Measurements from ENCODE around the gene ARPC1A. TPM values are rescaled to one million over a fixed set of nuclear protein-coding genes. Genes with fewer than 3 reads are reported as not detected.
"Not testable (repeated sequence)": the region's sequence is repeated elsewhere in the genome, so short reads cannot be mapped to it uniquely, and the experiment has no call there.

The ARPC1A gene
- total and polyA plus RNA-seq, 12 donors, result 93.1 to 213 (median 134) TPM

GRCh38 chr7:99352247-99352646, 26.5 kb downstream of the ARPC1A start:
- DNase-seq (no peak), ATAC-seq (no peak)
- Histone ChIP-seq H3K27me3 (no peaks in the 10 kb centered on the region), H3K27ac (no peak overlapping the region), H3K4me1 (no peaks in the 10 kb centered on the region), H3K4me3 (no peak overlapping the region), H3K9me3 (no peaks in the 10 kb centered on the region), H3K36me3 (peaks cover 0 to 100% (median 88%) of the 10 kb centered on the region in 9 donors)
- no peak for TF ChIP-seq CTCF (IDR thresholded peaks at IDR 0.05)
- 95 to 98% methylated on average over 5 of the region's 5 CpGs for WGBS, 2 donors
- intact Hi-C loops (cut with DNase I), result no loop called here

- 91 to 93% methylated on average over 7 of the region's 7 CpGs for WGBS, 2 donors
- intact Hi-C loops (cut with DNase I), result no loop called here
- Histone ChIP-seq H3K4me3 (no peak overlapping the region), H3K27me3 (no peaks in the 10 kb centered on the region), H3K4me1 (no peaks in the 10 kb centered on the region), H3K27ac (no peak overlapping the region), H3K9me3 (no peaks in the 10 kb centered on the region), H3K36me3 (peaks cover 0 to 100% (median 93%) of the 10 kb centered on the region in 9 donors)
- DNase-seq (no peak), ATAC-seq (no peak)
- TF ChIP-seq CTCF (IDR thresholded peaks at IDR 0.05), result no peak
These were observed 29.4 kb downstream of the ARPC1A start for GRCh38 chr7:99355098-99355497.

GRCh38 chr7:99357701-99358490, 32.2 kb downstream of the ARPC1A start:
- no peak overlapping the region for H3K27ac ChIP-seq
- ATAC-seq (peak in 5 of 8 donors; percentile 10 to 50 (median 19)), DNase-seq (no peak)
- no peaks in the 10 kb centered on the region for H3K27me3 ChIP-seq
- H3K4me3 ChIP-seq, result no peak overlapping the region
- no peaks in the 10 kb centered on the region for H3K4me1 ChIP-seq
- no peaks in the 10 kb centered on the region for H3K9me3 ChIP-seq
- WGBS, 2 donors, result 93 to 94% methylated on average over 16 of the region's 16 CpGs
- TF ChIP-seq CTCF (IDR thresholded peaks at IDR 0.05), result no peak
- intact Hi-C loops (cut with DNase I), result no loop called here
- H3K36me3 ChIP-seq, result peaks cover 0 to 100% (median 92%) of the 10 kb centered on the region in 9 donors

- H3K27ac ChIP-seq; H3K9me3 ChIP-seq; ATAC-seq; H3K4me1 ChIP-seq; intact Hi-C loops (cut with DNase I); H3K4me3 ChIP-seq; H3K27me3 ChIP-seq; DNase-seq: not testable (repeated sequence)
- 93 to 94% methylated on average over 15 of the region's 15 CpGs for WGBS, 2 donors
- H3K36me3 ChIP-seq, result peaks cover 0 to 100% (median 92%) of the 10 kb centered on the region in 9 donors
These were observed 32.8 kb downstream of the ARPC1A start for GRCh38 chr7:99358521-99358920.

Measured in heart right ventricle (tissue), 16 donors.